Measurements from ENCODE around the gene ACVRL1.

Gene ACVRL1

DNA sequence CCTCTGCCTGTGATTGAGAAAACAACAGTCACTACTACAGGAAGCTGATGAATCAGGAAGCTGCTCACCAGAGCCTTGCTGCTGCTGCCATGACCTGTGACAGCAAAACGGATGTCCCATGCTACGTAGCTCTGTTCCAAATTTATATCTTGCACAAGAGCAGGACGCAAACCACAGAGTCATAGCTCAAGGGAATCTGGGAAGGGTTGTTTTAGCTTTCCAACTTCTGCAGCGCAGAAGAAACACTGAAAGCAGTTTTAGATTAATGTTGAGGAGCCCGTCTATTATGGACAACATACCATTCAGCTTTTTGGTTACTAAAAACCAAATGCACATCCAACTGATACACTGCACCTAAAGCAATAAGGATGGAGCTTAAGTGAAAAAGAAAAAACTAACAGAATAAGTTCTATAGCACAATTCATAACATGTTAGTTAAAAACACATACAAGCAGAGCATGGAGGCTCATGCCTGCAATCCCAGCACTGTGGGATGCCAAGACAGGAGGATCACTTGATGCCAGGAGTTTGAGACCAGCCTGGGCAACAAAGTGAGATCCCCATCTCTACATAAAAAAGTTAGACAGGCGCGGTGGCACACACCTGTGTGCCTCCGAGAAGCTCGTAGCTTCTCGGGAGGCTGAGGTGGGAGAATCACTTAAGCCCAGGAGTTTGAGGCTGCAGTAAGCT, 21.1 kb upstream of the ACVRL1 start:
- no peaks in the 10 kb centered on the region for H3K36me3 Mint-ChIP-seq (ENCODE audit: low read depth)
- peak overlapping the region; percentile 86 to 89 (median 89) for H3K27ac Mint-ChIP-seq
- TF ChIP-seq CTCF (IDR thresholded peaks at IDR 0.05; ENCODE audit: unreplicated experiment in 3 of 3), result no peak
- peaks cover 3% of the 10 kb centered on the region for H3K9me3 Mint-ChIP-seq
- H3K27me3 Mint-ChIP-seq (ENCODE audit: low read depth), result peaks cover 11% of the 10 kb centered on the region
- peak overlapping the region in 1 of 3 experiments; percentile 29 for H3K4me3 Mint-ChIP-seq
- H3K4me1 Mint-ChIP-seq, result peaks cover 13% of the 10 kb centered on the region

GRCh38 chr12:51887476-51888315, 19.6 kb upstream of the ACVRL1 start, which contains the start of gene ANKRD33:
Gene ANKRD33 (plus strand): TSS chr12:51888103. CDS start chr12:51888187, 84 bp downstream.
- Mint-ChIP-seq H3K36me3 (ENCODE audit: low read depth) (no peaks in the 10 kb centered on the region), H3K27me3 (ENCODE audit: low read depth) (peaks cover 11% of the 10 kb centered on the region), H3K4me3 (peak within 1 kb of the TSS in 1 of 3 experiments; percentile 23), H3K27ac (peak within 1 kb of the TSS in 2 of 3 experiments; percentile 16 to 33), H3K4me1 (peaks cover 13% of the 10 kb centered on the region), H3K9me3 (no peaks in the 10 kb centered on the region)
- TF ChIP-seq CTCF (IDR thresholded peaks at IDR 0.05; ENCODE audit: unreplicated experiment in 3 of 3), result no peak

DNA sequence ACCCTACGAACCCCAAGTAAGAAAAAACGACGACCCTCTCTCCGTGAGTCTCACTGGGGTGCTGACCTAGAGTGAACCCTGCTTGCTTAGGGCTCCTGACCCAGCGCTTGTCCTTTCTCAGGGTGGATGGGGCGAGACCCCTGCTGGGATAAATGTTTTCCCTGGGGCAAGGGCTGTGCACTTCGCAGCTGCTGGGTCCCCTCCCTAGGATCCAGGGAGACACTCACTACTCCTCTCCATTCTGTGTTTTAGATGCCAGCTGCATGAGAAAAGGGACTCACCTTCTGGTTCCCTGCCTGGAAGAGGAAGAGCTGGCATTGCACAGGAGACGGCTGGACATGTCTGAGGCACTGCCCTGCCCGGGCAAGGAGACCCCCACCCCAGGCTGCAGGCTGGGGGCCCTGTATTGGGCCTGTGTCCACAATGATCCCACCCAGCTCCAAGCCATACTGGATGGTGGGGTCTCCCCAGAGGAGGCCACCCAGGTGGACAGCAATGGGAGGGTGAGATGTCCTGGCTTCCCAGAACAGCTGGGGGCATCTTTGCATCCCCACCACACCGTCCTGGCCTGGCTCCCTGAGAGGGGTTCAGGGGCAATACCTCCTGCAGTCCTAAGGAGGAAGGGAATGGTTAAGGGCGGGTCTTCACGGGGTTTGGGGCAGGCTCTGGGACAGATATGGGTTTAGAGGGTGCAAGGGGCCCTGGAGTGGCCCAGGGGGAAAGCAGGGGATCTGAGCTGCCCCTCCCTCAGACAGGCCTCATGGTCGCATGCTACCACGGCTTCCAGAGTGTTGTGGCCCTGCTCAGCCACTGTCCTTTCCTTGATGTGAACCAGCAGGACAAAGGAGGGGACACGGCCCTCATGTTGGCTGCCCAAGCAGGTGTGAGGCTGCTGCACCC, 18.7 kb upstream of the ACVRL1 start:
- TF ChIP-seq CTCF (IDR thresholded peaks at IDR 0.05; ENCODE audit: unreplicated experiment in 3 of 3), result no peak
- Mint-ChIP-seq H3K4me3 (peak overlapping the region in 1 of 3 experiments; percentile 23), H3K27me3 (ENCODE audit: low read depth) (peaks cover 11% of the 10 kb centered on the region), H3K27ac (peak overlapping the region in 2 of 3 experiments; percentile 16 to 33), H3K36me3 (ENCODE audit: low read depth) (no peaks in the 10 kb centered on the region), H3K9me3 (no peaks in the 10 kb centered on the region), H3K4me1 (peaks cover 13% of the 10 kb centered on the region)

GRCh38 chr12:51889216-51890132, 17.8 kb upstream of the ACVRL1 start:
- H3K4me1 Mint-ChIP-seq, result peaks cover 13% of the 10 kb centered on the region
- peak overlapping the region in 1 of 3 experiments; percentile 54 for H3K27ac Mint-ChIP-seq
- no peak for TF ChIP-seq CTCF (IDR thresholded peaks at IDR 0.05; ENCODE audit: unreplicated experiment in 3 of 3)
- H3K9me3 Mint-ChIP-seq, result no peaks in the 10 kb centered on the region
- no peaks in the 10 kb centered on the region for H3K36me3 Mint-ChIP-seq (ENCODE audit: low read depth)
- no peak overlapping the region for H3K4me3 Mint-ChIP-seq
- peaks cover 11% of the 10 kb centered on the region for H3K27me3 Mint-ChIP-seq (ENCODE audit: low read depth)

GRCh38 chr12:51890133-51890464, 17.2 kb upstream of the ACVRL1 start:
- TF ChIP-seq CTCF (IDR thresholded peaks at IDR 0.05; ENCODE audit: unreplicated experiment in 3 of 3), result no peak
- H3K4me3 Mint-ChIP-seq, result no peak overlapping the region
- no peaks in the 10 kb centered on the region for H3K9me3 Mint-ChIP-seq
- peaks cover 17% of the 10 kb centered on the region for H3K4me1 Mint-ChIP-seq
- no peaks in the 10 kb centered on the region for H3K36me3 Mint-ChIP-seq (ENCODE audit: low read depth)
- peaks cover 11% of the 10 kb centered on the region for H3K27me3 Mint-ChIP-seq (ENCODE audit: low read depth)
- no peak overlapping the region for H3K27ac Mint-ChIP-seq

Measured in nephron (organoid).